UCSD-AML1 (cell line): ENCODE data around the gene GYG1.
"Not testable (repeated sequence)": the region's sequence is repeated elsewhere in the genome, so short reads cannot be mapped to it uniquely, and the experiment has no call there.

Experiments used
- DNase-seq: peaks from one replicate; lab custom pipeline; 2025; ENCODE audit not compliant: unreplicated experiment; lab: John Stamatoyannopoulos, UW

GYG1 gene

DNA sequence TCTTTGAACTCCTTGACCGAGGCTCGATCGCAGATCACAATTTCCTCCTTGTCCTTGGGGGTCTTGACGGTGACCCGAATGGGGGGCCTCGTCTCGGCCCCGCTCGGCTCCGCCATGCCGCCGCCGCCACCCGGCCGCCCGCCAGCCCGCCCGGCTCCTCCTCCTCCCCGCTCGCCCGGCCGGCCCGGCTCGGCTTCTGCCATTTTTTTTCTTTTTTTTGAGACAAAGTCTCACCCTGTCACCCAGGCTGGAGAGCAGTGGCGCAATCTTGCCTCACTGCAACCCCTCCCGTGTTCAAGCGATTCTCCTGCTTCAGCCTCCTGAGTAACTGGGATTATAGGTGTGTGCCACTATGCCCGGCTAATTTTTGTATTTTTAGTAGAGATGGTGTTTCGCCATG lies 3.8 kb upstream of the GYG1 start:
- DNase-seq, result not testable (repeated sequence)

DNA sequence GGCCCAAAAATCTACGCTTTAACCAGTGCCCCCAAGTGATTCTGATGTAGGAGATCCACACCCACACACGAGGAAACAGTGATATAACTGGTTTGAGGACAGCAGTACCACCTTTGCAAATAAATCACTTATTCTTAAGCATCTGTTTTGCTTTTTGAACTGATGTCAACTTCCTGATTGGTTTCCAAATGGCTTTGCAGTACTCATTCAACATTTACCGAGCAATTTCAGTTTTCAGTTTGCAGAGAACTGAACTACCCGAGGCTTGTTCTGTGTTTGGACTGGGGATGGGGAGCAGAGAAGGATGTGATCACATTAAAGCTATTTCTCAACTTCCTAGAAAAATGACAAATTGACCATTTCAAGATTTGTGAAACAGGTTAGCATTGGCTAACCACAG lies 1.1 kb upstream of the GYG1 start:
- no peak for DNase-seq

DNA sequence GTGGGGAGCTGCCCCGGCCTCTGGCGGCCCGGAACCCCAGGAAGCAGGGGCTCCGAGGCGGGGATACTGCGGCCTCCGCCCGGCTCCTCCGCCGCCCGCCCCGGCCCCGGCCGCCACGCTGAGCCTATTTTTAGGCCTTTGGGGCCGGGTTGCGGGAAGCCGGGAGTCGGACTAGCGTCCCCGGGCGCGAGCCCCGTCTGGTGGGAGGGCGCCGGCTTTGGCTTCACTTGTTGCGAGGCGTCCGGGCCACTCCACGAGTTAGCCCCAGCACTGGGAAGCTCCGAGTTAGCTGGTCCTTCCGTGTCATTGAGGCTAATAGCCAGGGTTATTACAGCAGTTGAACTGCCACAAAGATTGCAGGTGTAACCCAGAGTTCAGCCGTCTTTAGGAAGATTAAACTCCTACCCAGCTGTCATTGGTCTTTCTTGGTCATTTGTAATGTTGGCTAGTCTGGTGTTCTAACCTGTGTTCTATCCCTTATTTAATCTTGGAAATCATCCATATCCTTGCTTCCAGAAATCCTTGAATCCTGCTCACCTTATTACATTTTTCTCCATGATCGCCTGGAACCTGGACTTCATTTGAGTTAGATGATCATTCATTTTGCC lies 791 bp downstream of the GYG1 start:
- peak; percentile 63 for DNase-seq

DNA sequence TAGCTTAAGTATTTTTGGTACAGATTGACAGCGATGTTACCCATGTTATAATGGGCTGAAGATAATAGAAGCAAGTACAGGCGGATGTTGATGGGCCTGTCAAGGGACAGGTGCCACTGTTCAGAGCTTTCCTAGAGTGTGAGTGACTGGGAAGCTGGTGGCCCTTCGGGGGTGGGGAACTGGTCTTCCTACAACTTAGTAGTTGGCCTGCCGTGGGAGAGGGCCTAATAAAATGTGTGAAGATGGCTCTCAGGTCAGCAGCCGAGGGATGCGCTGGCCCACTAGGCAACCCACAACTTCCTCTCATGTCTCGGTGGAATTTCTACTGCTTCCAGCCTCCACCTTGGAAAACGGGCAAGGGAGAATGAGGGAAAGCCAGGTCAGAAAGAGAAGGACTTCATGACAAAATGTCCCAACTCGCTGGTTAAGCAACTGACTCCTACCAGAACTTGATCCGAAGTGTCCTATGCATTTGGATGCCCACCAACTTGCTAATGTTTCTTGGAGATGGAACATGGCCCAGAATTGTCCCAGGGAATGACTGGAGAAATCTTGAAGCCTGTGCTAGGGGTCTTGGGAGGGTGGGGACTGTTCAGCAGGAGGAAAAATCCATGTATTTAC lies 1.4 kb downstream of the GYG1 start:
- DNase-seq, result no peak

DNA sequence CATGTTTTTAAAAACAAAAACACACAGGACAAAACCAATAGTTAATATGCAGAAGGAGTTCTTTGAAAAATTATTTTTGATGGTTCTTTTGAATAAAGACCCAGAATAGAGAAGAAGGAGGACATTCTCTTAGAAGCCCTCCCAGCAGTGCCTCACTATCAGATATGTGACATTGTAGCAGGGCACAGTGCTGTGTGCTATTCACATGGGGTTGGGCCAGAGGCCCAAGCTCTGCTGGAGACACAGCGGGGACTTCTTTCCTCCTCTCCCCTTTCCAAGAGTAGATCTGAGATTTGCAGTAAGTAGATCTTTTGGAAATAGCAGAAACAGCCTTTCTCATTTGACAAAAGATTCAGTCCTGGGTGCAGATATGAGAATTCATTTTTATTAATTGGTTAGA lies 6.3 kb downstream of the GYG1 start:
- no peak for DNase-seq

DNA sequence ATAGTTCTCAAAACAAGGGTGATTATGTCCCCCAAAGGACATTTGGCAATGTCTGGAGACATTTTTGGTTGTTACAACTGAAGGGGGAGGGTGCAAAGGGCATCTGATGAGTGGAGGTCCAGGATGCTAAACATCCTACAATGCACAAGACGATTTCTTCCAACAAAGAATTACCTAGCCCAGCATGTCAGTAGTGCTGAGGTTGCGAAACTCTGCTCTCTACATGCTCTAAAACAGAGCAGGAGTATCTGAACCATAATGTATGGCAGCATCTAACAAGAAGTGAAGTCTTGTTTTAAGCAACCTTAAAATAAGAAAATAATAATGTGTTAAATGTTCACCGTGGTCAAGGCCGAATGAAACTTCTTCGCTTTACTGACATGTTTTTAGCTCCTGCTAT lies 7.0 kb downstream of the GYG1 start:
- DNase-seq, result no peak

DNA sequence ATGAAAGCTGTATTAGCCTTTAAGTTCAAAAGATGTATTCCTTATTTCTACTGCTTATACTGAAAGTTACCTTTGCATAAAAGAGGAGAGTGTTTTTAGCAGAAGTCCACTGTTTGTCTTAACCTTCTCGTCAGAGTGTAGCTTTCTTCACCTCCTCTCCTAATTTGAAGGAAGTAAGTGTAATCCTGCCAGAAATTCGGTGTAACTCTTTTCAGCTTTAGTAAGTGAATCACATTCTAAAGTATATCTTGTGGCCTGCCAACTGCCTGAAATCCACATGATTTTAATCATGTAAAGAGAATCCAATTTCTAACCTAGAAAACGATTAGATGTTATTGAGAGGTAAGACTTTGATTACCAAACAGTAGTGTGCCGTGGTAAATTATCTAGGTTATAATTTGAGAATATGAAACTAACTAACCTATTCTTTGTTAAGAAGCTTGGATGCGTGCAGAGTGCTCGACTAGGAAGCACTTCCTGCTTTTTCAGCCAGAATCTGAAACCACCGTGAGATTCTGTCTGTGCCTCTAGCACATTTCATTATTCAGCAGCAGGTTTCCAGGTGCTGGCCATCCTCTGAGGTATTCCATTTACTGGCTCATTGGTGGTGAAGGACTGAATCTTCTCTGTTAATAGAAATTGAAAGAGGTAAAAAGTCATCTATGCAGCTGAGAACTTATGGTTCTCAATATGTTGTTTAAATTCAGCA lies 7.5 kb downstream of the GYG1 start:
- DNase-seq, result no peak

DNA sequence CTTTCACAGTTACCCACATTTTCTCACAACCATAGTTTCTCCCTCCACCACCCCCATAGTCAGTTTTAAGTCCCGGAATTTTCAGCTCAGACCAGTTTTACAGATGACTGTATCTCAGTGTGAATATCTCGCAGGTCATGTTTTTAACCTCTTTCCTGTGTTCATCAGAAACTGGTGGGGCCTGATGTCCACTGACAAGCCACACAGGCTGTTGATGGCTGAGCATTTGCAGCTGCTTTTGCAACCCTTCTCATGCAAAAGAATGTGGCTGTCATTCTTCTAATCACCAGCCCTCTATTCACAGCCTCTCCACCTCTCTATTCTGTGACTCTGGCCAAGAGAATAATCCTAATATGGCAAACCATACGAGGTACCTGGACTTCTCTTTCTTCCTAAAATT lies 8.5 kb downstream of the GYG1 start:
- no peak for DNase-seq

DNA sequence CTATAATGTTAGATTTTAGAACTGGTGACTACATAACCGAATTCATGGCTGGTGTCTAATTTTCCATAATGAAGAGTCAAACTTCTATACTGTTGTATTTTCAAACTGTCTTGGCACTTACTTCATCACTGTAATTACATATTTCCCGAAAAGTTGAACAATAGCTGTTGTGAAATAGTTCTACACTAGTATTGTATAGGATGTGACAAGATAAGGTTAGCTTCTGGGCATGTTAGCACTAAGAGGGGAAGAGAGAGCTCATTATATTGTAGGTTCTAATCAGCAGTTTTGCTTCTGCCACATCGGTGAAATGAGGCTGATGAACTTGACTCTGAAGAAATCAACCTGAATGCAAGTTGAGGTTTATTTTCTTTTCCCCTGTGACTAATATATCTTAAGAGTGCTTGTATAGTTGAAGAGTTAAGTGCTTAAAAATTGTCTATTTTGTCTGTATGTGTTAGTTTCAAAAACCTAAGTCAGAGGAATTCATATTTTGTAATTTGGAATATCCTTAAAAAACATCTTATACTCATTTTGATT lies 8.9 kb downstream of the GYG1 start:
- DNase-seq, result no peak

DNA sequence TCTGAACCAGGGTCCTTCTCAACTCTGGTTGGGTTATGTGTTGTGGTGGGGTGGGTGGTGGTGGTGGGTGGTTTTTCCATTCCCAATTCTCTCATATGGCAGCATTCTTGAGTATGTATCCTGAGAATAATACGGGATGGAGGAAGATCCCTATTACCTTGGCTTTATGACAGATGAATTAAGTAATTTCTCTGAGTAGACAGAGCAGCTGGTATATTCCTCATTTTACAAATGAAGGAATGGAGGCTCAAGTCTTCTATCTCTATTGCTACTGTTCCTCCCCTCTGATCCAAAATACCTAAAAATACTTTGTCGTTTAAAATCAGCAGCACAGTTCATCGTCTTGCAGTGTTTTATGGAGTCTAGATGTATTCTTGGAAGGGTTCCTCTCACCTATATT lies 10.4 kb downstream of the GYG1 start:
- no peak for DNase-seq

DNA sequence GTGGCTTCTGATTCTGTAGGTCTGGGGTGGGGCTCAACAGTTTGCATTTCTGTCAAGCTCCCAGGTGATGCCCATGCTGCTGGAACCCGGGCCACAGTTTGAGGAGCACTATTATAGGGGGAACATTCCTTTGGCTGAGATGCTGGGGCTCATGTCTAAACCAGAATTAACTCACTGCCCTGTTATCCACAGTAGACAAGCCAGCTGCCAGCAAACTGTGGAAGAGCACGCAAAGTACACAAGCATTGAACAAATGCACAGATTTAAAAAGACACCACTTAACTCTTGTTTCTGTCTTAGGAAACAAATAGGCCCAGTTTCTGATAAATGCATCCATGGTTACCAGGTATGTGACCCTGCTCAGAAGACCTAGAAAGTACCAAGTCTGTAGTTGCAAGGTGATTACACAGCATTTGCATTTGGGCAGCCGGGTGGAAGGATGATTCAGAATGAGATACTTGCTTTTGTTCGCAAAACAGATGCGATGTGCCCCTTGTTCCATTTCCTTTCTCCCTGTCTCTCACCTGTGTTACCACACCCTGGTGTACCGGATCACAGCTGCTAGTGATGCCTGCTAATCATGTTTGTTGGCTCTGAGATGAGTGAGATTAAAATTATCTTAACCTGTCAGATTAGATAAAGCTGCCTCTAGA lies 12.4 kb downstream of the GYG1 start:
- no peak for DNase-seq

DNA sequence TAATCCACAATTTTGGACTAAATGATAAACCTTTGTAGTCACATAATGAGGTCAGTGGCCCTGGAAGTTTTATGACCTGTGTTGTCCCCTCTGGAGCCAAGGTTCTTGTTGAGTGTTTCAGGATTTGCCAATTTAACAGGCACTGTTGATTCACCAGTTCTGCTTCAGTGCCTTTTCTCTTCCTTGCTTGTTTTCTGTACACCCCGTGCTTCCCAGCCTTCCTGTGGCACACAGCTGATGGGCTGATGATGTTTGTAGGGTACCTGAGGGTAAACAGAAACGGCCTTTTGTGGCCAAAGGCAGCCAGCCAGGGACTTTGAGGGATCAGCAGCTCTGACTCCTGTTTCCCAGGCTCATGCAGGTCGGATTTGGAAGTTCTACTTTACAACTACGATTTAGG lies 13.3 kb downstream of the GYG1 start:
- no peak for DNase-seq

DNA sequence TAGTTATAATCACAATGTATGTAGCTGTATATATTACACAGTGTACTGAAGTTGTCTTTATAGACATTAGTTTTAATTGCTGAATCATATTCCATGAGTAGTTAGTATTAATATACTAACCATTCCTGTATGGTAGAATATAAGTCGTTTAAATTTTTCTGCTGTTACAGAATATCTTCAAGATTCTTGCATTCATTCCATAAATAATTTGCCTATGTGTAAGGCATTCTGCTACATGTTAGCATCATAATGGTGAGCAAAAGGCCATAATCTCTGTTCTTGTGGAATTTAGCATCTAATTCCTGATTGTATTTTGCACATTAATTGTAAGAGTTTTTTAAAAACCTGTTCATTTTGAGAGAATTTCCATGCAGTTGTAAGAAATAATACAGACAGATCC lies 14.1 kb downstream of the GYG1 start:
- no peak for DNase-seq

DNA sequence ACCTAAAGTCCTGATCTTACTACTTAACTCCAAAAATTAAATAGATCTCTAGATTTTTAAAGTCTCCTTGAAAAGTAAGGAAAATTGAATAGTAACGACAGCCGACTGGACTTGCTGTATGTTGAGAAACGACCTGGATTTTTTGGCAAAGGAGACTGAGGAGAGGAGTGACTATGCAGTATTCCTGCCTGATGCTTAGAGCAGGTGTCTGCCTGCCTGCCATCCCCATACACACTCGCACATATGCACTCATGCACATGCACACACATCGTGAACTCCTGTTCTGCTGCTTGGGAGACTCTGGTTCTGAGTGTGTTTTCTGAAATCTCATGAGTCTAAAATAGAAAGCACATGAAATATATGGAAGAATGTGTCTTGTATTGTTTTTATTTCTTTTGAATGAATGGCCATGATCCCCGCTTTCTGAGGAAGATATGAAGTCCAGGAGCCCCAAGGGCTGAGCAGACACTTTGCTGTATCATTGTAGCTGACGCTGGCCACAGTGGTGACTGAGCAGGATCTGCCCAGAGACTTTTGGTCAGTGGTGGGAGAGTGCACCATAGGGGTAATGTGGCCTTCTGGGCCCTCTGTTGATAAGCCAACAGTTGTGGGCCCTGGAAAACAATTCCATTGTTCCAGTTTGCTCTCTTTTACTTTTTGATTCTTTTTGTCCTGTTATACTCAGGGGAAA lies 16.4 kb downstream of the GYG1 start:
- no peak for DNase-seq

DNA sequence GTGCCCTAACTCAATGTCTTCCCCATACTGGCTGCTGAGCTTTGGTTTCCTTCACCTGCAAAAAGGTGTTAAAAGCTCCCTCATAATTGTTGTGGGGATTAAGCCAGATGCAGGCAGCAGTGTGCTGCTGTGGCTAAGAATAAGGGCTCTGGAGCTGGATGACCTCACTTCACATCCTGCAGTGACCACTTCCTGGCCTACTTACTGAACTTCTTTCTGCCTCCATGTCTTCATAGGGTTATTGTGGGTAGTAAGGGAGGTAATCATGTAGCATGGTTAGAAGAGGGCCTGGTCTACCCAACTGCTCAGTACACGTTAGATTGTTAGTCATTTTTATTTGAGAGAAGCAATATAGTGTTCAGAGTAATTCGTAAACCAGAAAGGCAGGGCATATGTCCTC lies 18.4 kb downstream of the GYG1 start:
- DNase-seq, result peak; percentile 25

DNA sequence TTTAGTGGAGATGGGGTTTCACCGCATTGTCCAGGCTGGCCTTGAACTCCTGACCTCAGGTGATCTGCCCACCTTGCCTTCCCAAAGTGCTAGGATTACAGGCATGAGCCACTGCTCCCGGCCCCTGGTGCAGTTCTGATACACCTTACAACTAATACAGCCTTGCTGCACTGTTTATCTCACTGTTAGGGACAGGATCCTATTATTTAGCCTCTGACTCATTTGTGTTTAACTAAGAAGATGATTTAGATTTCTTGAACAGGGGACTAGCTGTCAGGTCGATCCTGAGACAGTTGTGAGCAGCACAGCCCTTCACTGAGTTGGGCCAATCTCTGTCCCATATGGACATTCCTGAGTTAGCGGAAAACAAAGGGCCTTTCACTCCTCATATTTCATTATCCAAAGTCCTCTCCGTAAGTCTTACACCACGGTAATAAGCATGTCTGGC lies 19.2 kb downstream of the GYG1 start:
- DNase-seq, result no peak

DNA sequence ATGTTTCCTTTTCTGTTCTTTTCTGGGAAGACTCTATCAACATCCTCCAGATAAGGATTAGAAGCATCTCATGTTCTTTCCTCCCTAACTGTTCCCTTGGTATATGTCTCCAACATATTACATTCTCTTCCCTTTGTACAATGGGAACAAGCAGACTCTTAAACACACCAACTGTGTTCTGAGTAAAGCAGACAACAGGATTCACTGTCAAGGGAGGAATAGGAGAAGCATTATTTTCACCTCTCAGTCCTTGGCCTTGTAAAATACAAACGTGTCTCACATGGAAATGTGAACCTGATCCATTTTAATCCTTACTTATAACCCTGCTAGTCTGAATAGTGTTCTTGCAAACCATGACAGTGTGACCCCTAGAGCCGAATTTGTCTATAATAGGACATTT lies 19.6 kb downstream of the GYG1 start:
- no peak for DNase-seq

DNA sequence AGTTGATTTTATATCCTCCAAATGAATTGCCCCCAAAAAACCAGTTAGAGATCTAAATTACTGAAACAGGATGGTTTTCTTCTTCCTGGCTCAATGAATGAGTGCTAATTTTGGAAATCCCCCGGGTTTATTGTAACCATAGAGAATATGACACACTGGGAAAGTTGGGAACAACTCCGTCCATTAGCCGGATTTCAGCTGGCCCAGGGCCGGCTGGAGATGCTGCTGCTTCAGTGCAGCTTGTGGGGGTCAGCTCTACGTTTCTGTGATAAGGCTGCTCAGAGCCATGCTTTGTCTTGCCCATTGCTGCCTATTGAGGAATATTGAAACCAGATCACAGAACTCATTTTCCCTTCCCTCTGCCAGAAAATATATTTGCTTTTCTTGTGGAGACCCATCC lies 20.3 kb downstream of the GYG1 start:
- no peak for DNase-seq

DNA sequence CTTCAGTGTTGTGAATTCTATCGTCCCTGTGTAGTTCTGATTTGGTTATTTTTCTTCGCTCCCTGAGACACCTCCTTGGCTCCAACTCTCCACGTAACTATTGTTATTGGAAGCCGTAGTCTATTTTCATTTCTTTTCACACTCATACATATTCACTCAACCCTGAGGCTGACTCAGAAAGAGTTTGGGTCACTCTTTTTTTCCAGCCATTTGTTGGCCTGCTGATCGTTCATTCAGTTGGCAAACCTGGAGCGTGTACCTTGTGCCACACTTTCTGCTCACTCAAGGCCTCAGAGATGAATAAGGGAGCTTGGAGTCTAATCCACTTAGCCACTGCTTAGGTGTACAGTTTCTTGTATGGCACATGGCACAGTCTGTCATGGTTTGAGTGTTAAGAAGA lies 22.4 kb downstream of the GYG1 start:
- no peak for DNase-seq

DNA sequence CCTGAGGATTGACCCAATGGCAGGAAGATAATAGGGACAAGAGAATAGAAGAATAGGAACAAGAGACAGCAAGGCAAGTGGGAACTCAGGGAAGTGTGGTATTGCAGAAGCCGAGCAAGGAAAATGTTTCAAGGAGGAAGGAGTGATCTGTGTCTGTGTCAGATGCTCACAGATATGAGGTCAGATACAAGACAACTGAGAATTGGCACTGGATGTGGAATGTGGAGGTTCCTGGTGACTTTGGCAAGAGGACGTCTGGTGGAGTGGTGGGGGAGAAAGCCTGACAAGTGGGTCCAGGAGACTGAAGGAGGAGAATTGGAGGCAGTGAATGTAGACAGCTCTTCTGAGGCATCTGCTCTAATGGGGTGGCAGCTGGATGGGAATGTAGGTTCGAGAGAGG lies 24.1 kb downstream of the GYG1 start:
- no peak for DNase-seq

DNA sequence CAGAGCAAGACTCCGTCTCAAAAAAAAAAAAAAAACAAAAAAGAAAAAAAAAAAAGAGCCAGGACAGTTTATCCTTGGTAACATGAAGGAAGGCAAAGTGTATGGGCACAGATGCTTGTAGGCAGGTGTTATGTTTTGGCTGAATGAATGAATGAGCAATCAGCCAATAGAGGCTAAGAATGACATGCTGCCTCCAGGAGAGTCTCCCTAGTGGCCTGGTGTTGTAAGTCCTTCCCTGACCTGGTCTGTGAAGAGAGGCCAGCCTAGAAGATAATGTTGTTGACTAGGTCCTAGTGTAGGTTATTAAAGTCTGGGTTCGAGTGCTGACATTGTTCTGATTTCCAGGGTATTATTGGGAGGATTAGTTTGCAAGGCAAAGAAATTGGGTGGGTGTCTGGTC lies 24.9 kb downstream of the GYG1 start:
- DNase-seq, result no peak
